GM12878 (cell line): ENCODE measurements around the gene ALDH1L1. TPM values are rescaled to one million over a fixed set of nuclear protein-coding genes. Genes with fewer than 3 reads are reported as not detected.

ENCODE experiments used
- ATAC-seq: fragments of 200-7000 bp; cut with Tn5 transposase; 3 replicates; pipeline ENCODE4 v1.9.1; 2020; ENCODE audit warnings: mild to moderate bottlenecking, moderate library complexity
- BruUV-seq: library from RNA; stranded (reverse); fragments of 400-500 nt; replicated peaks from 2 replicates; lab custom pipeline; 2021; lab: Mats Ljungman, UMichigan
- CTCF ChIA-PET: fragments of 300-600 bp; sonication (Branson Sonifier 250); formaldehyde crosslinking; extraction: SDS; loops from one replicate; lab custom pipeline; 2021; ENCODE audit warnings: inconsistent platforms; lab: Yijun Ruan, JAX
- POLR2A ChIA-PET: fragments of 350-600 bp; formaldehyde crosslinking; extraction: SDS; loops from one replicate; lab custom pipeline; 2021; ENCODE audit warnings: inconsistent platforms; lab: Charles Lee
- RAD21 ChIA-PET: fragments of 300-600 bp; sonication (Branson Sonifier 250); formaldehyde crosslinking; loops from one replicate; lab custom pipeline; 2023; ENCODE audit warnings: antibody characterized with exemption; ENCODE audit not compliant: unreplicated experiment; lab: Charles Lee
- SMC1A ChIA-PET: fragments of 300-600 bp; sonication (Branson Sonifier 250); formaldehyde crosslinking; loops from one replicate; lab custom pipeline; 2023; ENCODE audit not compliant: unreplicated experiment, uncharacterized antibody; lab: Charles Lee
- DNase-seq: peaks from one replicate; pipeline ENCODE4 v3.0.0-alpha.2; 2011; ENCODE audit warnings: low read depth, low spot score
- FAIRE-seq: peaks from 3 replicates; lab custom pipeline; 2011; peaks lifted over from hg19 to GRCh38; lab: Jason Lieb, UNC
- H2AFZ ChIP-seq: 2 replicates; pipeline ENCODE4 v1.6.0; 2011; ENCODE audit warnings: low read depth, low read length, control low read depth; ENCODE audit not compliant: control insufficient read depth
- H3K27ac ChIP-seq: 2 replicates; pipeline ENCODE4 v1.5.1; 2011; ENCODE audit warnings: control low read depth; ENCODE audit not compliant: control insufficient read depth, insufficient read depth
- H3K27me3 ChIP-seq, 2 experiments: replicated peaks in 1 of 2; 2 replicates each; pipeline versions ENCODE4 v1.6.0 to v1.6.1; 2011; ENCODE audit warnings: low read length in 1 of 2; ENCODE audit not compliant: control insufficient read depth in 2 of 2, insufficient read depth in 2 of 2
- H3K36me3 ChIP-seq, 2 experiments: 2 replicates each; pipeline ENCODE4 v1.5.1; 2011; ENCODE audit warnings: low read length in 1 of 2; ENCODE audit not compliant: control insufficient read depth in 2 of 2, insufficient read depth in 2 of 2
- H3K4me1 ChIP-seq: 2 replicates; pipeline ENCODE4 v1.6.1; 2011; ENCODE audit warnings: mild to moderate bottlenecking, low read length, moderate library complexity, mixed read lengths; ENCODE audit not compliant: control insufficient read depth, insufficient read depth
- H3K4me2 ChIP-seq: 2 replicates; pipeline ENCODE4 v1.6.0; 2011; ENCODE audit warnings: control low read depth; ENCODE audit not compliant: control insufficient read depth, insufficient read depth
- H3K4me3 ChIP-seq: fragments of 200-600 bp; sonication (generic); 2 replicates; pipeline ENCODE4 v1.5.1; 2016
- H3K79me2 ChIP-seq: 2 replicates; pipeline ENCODE4 v1.6.0; 2011; ENCODE audit warnings: low read length; ENCODE audit not compliant: control insufficient read depth, insufficient read depth
- H3K9ac ChIP-seq: 2 replicates; pipeline ENCODE4 v1.8.0; 2011; ENCODE audit warnings: low read length, control low read depth, mixed read lengths; ENCODE audit not compliant: control insufficient read depth, insufficient read depth
- H3K9me3 ChIP-seq: replicated peaks from 3 replicates; pipeline ENCODE4 v1.5.1; 2011; ENCODE audit warnings: mild to moderate bottlenecking, low read length; ENCODE audit not compliant: control insufficient read depth, insufficient read depth
- H4K20me1 ChIP-seq: 2 replicates; pipeline ENCODE4 v1.6.0; 2011; ENCODE audit not compliant: control insufficient read depth, insufficient read depth
- HDAC6 ChIP-seq: fragments of 200-600 bp; sonication (generic); IDR thresholded peaks from one replicate; pipeline ENCODE4 v1.8.0; 2017; ENCODE audit warnings: antibody characterized with exemption; ENCODE audit not compliant: unreplicated experiment
- RAD51 ChIP-seq: fragments of 450-650 bp; IDR thresholded peaks from 2 replicates; pipeline ENCODE4 v1.6.1; 2016; ENCODE audit warnings: moderate library complexity, mild to moderate bottlenecking, inconsistent platforms
- RB1 ChIP-seq: fragments of 450-650 bp; formaldehyde crosslinking; IDR thresholded peaks from 2 replicates; pipeline ENCODE4 v1.6.1; 2017; ENCODE audit warnings: mild to moderate bottlenecking, borderline replicate concordance
- STAT1 ChIP-seq: fragments of 450-650 bp; conservative IDR thresholded peaks from 2 replicates; pipeline ENCODE4 v1.6.1; 2014; ENCODE audit warnings: antibody characterized with exemption, mild to moderate bottlenecking
- WGBS: methylation state at CpG from one replicate; pipeline ENCODE4 v1.1.6; 2016; ENCODE audit warnings: low lambda C conversion rate; ENCODE audit not compliant: insufficient replicate concordance, insufficient coverage; ENCODE audit errors: missing lambda C conversion rate; 5-methylcytosine and 5-hydroxymethylcytosine counted together
- in situ Hi-C: fragments of 300-500 bp; cut with MboI; formaldehyde crosslinking; loops from 9 replicates; pipeline ENCODE4 v1.14.3; 2018; ENCODE audit warnings: mixed read lengths
- intact Hi-C: fragments of 100-400 bp; cut with micrococcal nuclease; formaldehyde crosslinking; loops from one replicate; pipeline ENCODE4 v1.14.2; 2022; ENCODE audit not compliant: unreplicated experiment
- polyA plus RNA-seq, 11 experiments: library from polyadenylated mRNA; depleted of rRNA in 4 of 11; unstranded in 6 of 11; stranded (reverse) in 5 of 11; fragments of >200 nt; fragmentation: Nextera tagmentation in 4 of 11; fragmentation: Illumina TruSeq in 1 of 11; extraction: Ambion mirVana in 4 of 11; extraction: Trizol in 1 of 11; gene quantifications; 1 replicate in 1 of 11; 2 replicates in 10 of 11; pipeline versions ENCODE4 v1.2.1 to v1.2.3, GENCODE V29; 2011 to 2016; ENCODE audit warnings: inconsistent platforms in 2 of 11, missing spikeins in 2 of 11, low read depth in 1 of 11
- total RNA-seq, 4 experiments: library from RNA; depleted of rRNA in 3 of 4; stranded (reverse); fragments of >200 nt in 3 of 4; fragmentation: Illumina TruSeq in 1 of 4; extraction: Trizol in 1 of 4; gene quantifications; 2 replicates each; pipeline versions ENCODE4 v1.2.1 to v1.2.3, GENCODE V29; 2013 to 2021
- TF ChIP-seq, protein P1 (sequence below): IDR thresholded peaks from 2 replicates; pipeline ENCODE4 v1.6.1; 2012; ENCODE audit warnings: low read depth, low read length, improper control_type of control experiment

ALDH1L1 gene
- total and polyA plus RNA-seq, 10 of the 15 experiments (the other 5 are each of a cell fraction or from before 2014, with no cell fraction given): 0.04 to 18.2 (median 0.45) TPM

DNA sequence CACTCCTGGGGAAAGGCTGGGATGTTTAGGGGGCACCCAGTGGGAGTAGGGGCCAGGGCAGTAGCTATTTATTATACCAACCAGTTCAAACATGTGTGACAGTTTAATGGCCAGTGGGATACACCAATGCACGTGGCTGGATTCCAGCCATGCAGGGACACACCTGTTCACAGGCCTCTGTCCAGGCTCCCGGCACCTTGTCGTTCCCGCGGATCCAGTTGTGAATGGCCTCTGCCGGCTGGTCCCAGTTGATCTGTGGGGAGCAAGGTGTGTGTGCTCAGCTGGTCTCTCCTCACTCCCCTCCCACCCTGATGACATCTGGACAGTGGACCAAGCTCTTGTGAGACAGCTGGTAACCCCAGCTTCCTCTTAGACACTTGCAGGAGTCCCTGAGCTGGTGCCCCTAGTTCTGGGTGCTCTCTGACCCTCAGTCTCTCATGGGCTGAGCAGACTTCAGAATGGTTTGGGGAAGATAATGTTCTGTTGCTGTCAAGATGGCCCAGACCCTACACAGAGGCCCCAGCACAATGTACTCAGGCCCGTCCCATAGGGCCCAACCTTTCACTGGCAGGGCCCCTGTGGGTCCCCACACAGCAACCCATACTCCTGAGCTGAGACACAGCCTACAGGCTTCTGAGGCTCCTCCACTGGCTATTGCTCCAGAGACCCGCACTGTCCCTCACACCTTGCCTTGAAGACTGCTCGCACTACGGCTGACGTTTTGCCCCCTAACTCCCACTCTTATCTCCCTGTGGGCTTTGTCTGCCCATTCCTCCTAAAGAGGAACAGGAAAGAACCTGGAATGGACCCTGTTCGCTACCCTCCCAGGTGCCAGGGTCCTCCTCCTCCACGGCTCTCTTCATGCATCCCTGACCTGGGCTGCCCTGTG lies 25.8 kb downstream of the ALDH1L1 start:
- DNase-seq (no peak), FAIRE-seq (no peak), ATAC-seq (no peak)
- ChIA-PET POLR2A (no interaction called here), CTCF (no interaction called here), SMC1A (no interaction called here), RAD21 (no interaction called here)
- no peak overlapping the region for H3K27ac ChIP-seq
- in situ Hi-C loops: no loop called here
- H3K4me2 ChIP-seq: no peak overlapping the region
- H3K36me3 ChIP-seq: no peaks in the 10 kb centered on the region
- H3K9me3 ChIP-seq: no peaks in the 10 kb centered on the region
- H3K4me1 ChIP-seq: no peaks in the 10 kb centered on the region
- H3K9ac ChIP-seq: no peak overlapping the region
- no TSS peak for BruUV-seq
- WGBS: 52% methylated on average over 13 of the region's 13 CpGs
- no peak for TF ChIP-seq HDAC6
- no peak for TF ChIP-seq RAD51
- TF ChIP-seq RB1: no peak
- TF ChIP-seq, protein P1, sequence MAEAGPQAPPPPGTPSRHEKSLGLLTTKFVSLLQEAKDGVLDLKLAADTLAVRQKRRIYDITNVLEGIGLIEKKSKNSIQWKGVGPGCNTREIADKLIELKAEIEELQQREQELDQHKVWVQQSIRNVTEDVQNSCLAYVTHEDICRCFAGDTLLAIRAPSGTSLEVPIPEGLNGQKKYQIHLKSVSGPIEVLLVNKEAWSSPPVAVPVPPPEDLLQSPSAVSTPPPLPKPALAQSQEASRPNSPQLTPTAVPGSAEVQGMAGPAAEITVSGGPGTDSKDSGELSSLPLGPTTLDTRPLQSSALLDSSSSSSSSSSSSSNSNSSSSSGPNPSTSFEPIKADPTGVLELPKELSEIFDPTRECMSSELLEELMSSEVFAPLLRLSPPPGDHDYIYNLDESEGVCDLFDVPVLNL: no peak
- TF ChIP-seq STAT1: no peak
- H2AFZ ChIP-seq: no peak overlapping the region
- H3K27me3 ChIP-seq: no peaks in the 10 kb centered on the region; a peak in 1 of 4 replicates
- H3K4me3 ChIP-seq: no peak overlapping the region
- intact Hi-C loops: no loop called here
- no peaks in the 10 kb centered on the region for H3K79me2 ChIP-seq
- no peaks in the 10 kb centered on the region for H4K20me1 ChIP-seq
